HG03039 (cell line): ENCODE results near the gene OGFOD3.
"Not testable (repeated sequence)": the region's sequence is repeated elsewhere in the genome, so short reads cannot be mapped to it uniquely, and the experiment has no call there.

Experiments
- ATAC-seq: cut with Tn5 transposase; IDR thresholded peaks from one replicate; pipeline ENCODE4 v1.9.1; 2021; ENCODE audit warnings: mild to moderate bottlenecking, moderate library complexity; ENCODE audit not compliant: unreplicated experiment

The OGFOD3 gene

DNA sequence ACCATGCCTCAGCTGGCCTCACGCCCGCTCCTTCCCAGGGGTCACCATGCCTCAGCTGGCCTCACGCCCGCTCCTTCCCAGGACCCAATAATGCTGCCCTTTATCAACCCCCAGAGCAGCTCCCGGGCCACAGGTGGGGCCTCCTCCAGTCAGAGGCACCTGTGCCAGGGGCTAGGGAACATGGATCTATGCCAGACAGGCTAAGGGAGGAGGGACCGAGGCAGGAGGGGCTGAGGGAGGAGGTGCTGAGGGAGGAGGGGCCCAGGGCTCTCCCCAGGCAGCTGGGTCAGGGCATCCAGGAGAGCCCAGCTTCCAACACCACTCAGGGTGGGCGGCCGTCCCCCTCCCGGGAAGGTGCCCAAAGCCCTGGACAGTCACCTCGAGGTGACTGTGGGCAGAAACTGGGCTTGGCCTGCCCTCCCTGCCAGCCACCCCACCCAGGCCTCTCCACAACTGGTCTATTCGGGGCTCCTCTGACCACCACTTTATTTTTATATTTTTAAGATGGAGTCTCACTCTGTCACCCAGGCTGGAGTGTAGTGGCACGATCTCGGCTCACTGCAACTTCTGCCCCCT is 27.4 kb downstream of the OGFOD3 start:
- no peak for ATAC-seq

DNA sequence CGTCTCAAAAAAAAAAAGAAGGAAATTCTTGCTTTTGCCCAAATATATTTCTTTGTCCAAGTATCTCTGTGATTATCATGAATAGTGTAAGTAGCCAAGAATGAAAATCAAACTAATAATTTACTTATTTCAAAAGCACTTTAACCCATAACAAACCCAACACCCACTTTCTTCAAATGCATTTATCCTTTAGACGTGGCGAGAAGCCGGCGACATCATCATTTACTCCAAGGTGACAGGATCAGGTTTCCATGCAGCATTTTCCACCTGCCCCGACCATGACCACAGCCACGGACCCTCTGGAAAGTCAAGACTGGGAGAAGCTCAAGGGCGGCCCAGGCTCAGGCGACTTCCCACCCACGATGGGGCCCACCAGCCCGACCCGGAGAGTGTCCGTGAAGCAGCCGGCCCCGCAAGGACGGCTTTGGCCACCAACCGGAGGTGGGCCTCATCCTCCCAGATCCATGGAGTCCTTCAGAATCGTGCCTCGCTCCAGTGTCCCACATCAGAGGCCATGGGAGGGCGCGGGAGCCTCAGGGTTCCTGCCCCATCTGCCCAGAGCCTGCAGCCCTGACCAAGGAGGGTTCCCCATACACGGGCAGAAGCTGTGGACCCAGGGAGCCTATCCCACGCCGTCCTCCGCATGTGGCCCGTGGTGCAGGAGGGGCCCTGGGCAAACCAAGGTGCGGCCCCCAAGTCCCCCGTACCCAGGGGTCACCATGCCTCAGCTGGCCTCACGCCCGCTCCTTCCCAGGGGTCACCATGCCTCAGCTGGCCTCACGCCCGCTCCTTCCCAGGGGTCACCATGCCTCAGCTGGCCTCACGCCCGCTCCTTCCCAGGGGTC is 28.1 kb downstream of the OGFOD3 start:
- ATAC-seq, result no peak

DNA sequence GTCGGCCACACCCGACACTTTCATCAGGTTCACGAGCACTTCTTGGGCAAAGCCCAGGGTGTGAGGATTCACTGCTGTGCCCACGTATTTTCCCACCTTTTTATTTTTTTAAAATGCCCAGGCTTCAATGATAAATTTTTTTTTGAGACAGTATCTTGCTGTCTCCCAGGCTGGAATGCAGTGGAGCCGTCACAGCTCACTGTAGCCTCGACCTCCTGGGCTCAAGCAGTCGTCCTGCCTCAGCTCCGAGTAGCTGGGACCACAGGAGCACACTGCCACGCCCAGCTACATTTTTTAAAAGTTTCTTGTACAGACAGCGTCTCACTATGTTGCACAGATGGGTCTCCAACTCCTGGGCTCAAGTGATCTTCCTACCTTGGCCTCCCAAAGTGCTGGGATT is 29.0 kb downstream of the OGFOD3 start:
- ATAC-seq, result no peak

DNA sequence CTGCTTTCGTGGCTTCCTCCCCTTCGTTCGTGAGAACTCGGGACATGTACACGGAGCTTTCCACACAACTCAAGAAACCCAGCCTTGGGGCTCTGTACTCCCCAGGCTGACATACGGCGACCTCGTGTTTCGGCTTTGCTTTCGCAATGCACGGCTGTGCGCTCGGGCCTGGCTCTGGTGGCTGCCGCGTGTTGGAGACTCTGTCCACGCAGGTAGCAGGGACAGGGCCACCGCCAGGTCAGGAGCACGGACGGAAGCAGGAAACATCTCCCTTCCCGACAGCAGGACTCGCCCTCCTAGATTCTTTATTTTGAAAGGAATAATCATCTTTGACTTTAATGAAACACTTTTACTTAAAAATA is 29.5 kb downstream of the OGFOD3 start:
- ATAC-seq, result no peak

DNA sequence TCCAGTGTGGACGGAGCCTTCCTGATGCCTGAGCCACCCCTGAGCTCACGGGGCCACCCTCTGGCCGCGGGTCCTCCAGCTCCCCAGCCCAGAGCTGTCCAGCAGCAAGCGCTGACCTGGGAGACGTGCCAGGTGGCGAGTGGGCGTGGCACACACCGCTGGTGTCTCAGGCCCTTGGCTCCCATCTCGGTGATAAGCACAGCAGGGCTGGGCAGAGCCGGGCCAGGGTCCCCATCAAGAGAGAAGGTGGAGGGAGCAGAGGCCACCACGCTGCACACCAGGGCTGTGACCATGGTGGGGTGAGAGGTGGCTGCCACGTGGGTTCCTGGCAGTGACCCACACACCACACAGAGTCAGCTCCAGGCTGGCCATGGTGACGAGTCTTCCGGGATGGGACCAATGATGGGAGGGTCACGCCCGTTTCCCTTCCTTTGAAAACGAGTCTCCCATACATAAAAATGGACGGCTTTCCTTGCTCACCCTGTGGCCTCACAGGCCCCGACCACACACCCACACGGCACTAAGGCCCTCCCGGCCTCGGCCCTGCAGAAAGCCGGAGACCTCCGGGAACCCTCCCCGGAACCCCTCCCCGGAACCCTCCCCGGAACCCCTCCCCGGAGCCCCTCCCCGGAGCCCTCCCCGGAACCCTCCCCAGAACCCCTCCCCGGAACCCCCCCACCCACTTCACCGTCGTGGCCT is 30.0 kb downstream of the OGFOD3 start:
- no peak for ATAC-seq

DNA sequence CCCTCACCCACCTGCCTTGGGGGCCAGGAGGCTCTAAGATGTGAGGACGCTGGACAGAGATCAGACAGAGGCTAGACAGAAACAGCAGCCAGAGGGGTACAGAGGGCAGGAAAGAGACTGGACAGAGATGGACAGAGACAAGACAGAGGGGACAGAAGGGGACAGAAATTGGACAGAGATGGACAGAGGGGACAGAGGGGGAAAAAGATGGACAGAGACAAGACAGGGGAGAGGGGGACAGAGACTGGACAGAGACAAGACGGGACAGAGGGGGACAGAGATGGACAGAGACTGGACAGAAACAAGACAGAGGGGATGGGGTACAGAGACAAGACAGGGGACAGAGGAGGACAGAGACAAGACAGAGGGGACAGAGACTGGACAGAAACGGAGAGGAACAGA is 30.7 kb downstream of the OGFOD3 start:
- no peak for ATAC-seq

DNA sequence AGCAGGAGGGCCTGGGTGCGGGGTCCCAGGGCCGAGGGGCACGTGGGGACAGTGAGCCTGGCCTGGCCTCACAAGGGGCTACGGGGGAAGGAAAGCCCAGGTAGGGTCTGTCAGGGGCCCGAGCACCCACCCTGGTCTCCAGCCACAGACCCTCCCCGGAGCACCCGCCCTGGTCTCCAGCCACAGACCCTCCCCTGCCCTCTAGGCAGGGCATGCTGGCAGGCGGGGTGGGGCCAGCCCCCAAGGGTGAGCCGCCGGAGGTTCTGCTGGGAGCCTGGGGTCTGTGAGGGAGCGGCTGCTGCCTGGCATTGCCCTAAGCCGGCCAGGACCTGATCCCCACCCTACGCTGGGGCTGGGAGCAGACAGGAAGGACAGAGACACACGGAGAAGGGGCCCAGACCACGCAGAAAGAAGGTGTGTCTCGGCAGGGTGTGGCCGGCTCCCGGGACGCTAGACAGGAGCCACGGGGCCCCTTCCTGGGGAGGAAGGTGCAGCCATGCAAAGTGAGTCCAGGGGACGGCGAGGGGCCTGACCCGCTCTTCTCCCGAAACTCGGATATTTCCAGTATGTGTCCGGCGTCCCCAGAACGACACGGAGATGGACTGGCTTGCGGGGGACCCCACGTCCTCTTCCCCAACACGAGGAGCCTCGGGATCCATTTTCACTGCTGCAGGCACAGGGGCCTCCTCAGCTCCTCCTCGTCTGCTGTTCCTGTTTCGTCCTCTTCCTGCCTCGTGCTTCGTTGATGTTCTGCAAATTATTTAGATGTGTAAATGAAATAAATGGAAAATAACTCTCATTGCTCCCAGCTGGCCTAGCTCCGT is 31.3 kb downstream of the OGFOD3 start:
- ATAC-seq, result no peak

DNA sequence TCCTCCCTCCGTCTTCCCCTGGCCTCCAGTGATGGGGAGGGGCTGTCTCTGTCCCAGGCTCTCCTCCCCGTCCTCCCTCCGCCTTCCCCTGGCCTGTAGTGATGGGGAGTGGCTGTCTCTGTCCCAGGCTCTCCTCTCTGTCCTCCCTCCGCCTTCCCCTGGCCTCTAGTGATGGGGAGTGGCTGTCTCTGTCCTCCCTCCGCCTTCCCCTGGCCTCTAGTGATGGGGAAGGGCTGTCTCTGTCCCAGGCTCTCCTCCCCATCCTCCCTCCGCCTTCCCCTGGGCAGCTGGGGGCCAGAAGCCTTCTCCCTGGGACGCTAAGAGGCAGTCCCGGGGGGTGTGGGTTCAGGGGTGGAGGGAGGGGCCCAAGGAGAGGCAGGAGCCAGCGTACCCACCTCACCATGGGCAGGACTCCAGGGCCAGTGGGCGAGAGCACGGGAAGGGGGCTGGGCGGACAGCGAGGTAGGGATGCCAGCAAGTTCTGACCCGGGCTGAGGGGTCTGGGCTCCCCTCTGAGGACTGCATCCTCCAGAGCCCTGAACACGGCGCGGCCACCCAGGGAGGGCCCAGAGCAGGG is 32.0 kb downstream of the OGFOD3 start:
- no peak for ATAC-seq

DNA sequence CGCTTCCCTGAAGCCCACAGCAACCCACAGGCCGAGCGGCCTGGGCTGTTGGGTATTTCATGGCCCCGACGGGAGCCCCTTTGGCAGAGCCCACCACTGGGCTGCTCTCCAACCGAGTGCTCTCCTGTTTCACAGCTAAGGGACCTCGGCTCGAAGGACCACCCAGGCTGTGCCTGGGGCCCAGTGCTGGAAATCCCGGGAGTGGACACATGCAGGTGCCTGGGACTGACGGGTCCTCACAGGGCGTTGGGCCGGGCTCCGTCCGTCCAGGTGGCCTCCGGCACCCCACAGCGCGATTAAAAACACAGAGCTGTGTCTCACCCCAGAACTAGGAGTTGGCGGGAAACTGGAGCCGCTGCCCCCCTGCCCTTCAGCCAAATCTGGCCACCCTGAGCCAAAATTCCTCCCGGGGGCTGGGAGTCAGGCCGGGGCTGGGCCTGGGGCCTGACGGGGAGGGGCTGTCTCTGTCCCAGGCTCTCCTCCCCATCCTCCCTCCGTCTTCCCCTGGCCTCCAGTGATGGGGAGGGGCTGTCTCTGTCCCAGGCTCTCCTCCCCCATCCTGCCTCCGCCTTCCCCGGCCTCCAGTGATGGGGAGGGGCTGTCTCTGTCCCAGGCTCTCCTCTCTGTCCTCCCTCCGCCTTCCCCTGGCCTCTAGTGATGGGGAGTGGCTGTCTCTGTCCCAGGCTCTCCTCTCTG is 32.7 kb downstream of the OGFOD3 start:
- no peak for ATAC-seq

DNA sequence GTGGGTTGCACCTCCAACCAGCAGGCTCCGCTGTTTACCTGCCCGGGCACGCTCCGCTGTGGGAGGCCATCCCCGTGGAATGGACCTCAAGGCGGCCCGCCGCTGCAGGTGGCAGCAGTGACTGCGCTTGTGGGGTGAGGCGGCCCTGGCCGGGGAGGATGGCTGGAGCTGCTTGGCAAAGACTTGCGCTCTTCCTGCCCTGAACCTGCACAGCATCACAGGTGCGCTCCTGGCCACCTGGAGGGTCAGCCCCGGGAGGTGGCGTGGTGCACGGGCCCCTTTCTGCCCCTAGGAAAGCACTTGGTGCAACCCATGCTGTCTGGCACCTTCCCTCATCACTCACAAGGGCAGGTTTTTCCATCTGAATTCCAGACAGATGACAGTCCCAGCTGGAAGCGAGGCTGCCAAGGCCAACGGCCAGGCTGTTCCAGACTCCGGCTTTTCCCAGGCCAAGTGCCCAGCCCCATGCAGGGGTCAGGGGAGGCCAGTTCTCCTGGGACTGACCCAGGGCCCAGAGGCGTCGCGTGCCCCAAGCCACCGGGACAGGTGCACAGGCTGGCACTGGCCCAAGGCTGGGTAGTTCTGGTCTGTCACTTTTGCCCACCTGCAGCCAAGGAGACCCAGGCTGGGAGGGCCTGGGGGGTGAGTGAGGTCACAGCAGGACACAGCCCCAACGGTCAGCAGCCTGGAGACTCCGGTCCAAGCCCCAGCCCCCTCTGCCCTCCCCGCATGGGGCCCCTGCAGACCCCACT is 33.5 kb downstream of the OGFOD3 start:
- no peak for ATAC-seq

DNA sequence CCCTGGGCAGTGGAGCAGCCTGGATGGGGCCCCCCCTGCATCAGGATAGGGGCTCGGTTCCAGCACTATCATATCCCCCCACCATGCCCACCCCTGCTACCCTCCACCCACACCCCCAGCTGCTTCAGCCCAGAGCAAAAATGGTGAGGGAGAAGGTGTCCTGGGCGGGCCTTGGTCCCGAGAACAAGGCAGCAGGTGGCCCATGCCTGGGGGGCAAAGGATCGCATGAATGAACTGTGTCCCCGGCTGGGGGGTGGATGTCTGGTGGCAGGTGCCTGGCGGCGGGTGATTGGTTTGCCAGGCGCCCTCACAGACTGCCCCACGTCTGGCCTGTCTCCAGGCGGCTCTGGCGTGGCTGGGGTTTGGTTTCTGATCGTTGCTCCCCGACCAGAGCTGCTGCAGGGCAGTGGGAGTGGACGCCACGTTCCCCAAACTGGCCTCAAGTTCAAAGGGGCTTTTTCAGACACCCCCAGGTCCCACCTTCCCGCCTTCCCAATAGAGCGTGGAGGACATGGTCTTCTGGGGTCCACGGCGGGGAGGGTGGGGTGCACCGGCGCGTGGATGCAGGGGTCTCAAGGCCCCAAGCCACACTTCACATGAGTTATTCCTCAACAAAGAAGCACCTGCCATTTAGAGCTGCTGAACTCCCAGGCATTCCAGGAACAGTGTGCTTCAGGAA is 34.2 kb downstream of the OGFOD3 start:
- no peak for ATAC-seq

DNA sequence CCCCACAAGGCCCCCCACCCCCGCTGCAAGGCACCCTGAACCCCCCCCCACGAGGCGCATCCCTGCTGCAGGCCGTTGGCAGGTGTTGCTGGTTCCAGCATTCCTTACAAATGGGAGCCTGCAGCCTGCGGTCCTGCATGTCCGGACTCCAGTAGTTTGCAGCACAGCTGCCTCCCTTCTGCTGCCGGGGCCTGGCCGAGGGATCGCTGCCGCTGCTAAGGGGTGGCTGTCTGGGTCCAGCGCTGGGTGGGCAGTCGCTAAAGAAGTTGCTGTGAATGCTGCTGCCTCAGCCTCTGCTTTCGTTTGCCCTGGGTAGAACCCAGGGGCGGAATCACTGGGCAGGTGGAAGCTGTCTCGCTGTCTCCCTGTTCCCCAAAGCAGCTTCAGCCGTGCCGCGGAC is 35.0 kb downstream of the OGFOD3 start:
- ATAC-seq, result no peak

DNA sequence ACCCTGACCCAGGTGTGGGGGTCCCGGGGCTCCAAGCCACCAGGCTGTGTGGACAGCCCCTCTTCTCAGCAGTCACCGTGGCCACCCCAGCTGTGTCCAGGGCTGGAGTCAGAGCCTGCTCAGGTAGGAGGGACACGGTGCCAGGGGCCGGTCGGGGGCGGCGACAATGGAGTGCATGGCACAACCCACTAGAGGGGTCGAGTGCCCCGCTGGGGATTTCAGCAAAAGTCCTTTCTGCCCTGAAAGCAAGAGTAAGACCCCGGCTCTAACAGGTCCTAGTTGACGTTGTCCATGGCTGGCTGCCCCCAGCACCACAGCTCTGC is 35.5 kb downstream of the OGFOD3 start:
- no peak for ATAC-seq

DNA sequence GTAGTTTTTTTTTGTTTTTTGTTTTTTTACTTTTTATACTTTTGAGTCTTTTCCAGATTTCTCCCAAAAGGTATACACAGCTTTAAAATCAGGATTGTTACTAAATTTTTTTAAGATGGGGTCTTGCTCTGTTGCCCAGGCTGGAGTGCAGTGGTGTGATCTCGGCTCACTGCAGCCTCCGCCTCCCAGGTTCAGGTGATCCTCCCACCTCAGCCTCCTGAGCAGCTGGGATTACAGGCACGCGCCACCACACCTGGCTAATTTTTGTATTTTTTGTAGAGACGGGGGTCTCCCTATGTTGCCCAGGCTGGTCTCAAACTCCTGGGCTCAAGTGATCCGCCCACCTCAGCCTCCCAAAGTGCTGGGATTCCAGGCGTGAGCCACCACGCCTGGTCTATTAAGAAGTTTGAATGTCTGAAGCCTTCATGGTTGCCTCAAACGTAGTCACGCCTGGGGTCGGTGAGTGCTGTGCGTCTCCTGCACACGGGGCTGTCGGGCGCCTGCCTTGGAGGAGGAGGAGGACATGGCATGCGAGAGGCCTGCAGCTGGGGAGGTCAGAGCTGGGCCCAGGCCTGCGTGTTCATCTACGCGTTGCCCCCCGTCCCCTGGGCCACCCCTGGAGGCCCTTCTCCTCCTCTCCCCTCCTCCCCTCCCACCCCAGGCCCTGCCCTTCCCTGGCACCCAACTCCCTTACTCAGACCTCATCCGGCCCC is 36.0 kb downstream of the OGFOD3 start:
- not testable (repeated sequence) for ATAC-seq

DNA sequence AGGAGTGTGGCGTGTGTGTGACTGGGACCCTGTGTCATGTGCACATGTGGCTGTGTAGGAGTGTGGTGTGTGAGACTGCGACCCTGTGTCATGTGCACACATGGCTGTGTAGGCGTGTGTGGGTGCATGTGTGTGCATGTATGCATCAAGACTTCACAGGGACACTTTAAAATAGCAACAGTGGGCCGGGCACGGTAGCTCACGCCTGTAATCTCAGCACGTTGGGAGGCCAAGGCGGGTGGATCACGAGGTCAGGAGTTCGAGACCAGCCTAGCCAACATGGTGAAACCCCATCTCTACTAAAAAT is 36.7 kb downstream of the OGFOD3 start:
- ATAC-seq, result not testable (repeated sequence)

DNA sequence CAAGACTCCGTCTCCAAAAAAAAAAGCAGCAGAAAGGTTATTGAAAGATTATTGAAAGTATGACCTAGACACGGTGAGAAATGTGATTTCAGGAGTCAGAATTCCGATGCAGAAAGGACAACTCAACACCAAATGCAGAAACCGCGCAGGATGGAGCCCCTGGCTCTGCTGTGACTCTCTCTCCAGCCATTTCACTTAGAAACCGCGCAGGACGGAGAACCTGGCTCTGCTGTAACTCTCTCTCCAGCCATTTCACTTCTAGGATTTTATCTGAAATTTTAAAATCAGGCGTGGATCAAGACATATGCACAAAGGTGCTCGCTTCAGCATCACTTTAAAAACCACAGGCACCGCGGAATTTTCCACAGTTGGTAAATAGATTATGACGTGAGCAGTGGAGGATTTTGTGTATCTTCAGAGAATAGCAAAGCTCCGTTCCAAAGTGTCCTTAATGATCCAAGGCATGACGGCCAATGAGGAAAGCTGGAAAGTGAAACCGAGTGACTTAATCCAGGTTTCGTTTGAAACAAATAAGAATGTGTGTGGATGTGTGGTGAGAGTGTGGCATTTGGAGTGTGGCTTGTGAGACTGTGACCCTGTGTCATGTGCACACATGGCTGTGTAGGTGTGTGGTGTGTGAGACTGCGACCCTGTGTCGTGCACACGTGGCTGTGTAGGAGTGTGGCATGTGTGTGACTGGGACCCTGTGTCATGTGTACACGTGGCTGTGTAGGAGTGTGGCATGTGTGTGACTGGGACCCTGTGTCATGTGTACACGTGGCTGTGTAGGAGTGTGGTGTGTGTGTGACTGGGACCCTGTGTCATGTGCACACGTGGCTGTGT is 37.3 kb downstream of the OGFOD3 start:
- no peak for ATAC-seq

DNA sequence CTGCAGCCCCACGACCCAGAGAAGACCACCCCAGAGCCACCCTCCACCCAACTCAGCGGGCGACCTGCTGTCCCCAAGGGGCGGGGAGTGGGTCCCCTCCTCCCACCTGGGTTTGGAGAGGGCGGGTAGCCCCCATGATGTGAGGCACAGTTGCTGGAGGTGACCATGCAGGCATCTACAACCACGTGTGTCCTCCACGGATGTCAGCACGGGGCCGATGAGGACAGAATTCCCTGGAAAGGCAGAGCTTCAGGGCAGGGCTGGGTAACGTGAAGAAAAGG is 39.7 kb downstream of the OGFOD3 start:
- no peak for ATAC-seq
